Central memory CD8-positive, alpha-beta T cell (primary cell): Measurements from ENCODE around the gene CXCL5.

ENCODE experiments used
- ATAC-seq: fragments of 150-1000 bp; cut with Tn5 transposase; replicated peaks from 2 replicates; pipeline ENCODE4 v1.10.0; 2022; ENCODE audit warnings: mild to moderate bottlenecking, moderate FRiP score, moderate number of reproducible peaks; ENCODE audit not compliant: poor library complexity, severe bottlenecking; ENCODE audit errors: extremely low read depth
- DNase-seq, 2 donors: peaks; one replicate each; pipeline ENCODE4 v3.0.0; 2021; ENCODE audit warnings: low spot score in 2 of 2
- H3K27ac Mint-ChIP-seq: one replicate; pipeline ENCODE4 v1.8.0; 2022; ENCODE audit warnings: low read depth, mild to moderate bottlenecking, moderate library complexity, mixed read lengths
- H3K27me3 Mint-ChIP-seq: one replicate; pipeline ENCODE4 v1.8.0; 2022; ENCODE audit warnings: mixed read lengths
- H3K36me3 Mint-ChIP-seq: one replicate; pipeline ENCODE4 v1.8.0; 2022; ENCODE audit warnings: mild to moderate bottlenecking, moderate library complexity, mixed read lengths; ENCODE audit not compliant: insufficient read depth
- H3K4me1 Mint-ChIP-seq: one replicate; pipeline ENCODE4 v1.8.0; 2022; ENCODE audit warnings: mixed read lengths
- H3K4me3 Mint-ChIP-seq: one replicate; pipeline ENCODE4 v1.8.0; 2022; ENCODE audit warnings: mild to moderate bottlenecking, moderate library complexity, mixed read lengths
- H3K9me3 Mint-ChIP-seq: one replicate; pipeline ENCODE4 v1.8.0; 2022; ENCODE audit warnings: mixed read lengths

CXCL5 gene

GRCh38 chr4:74009307-74009706 is 10.8 kb upstream of the CXCL5 start:
- Mint-ChIP-seq H3K4me1 (no peaks in the 10 kb centered on the region), H3K27ac (no peak overlapping the region)
- no peak for ATAC-seq

GRCh38 chr4:74006009-74006476 is 7.6 kb upstream of the CXCL5 start:
- no peak overlapping the region for H3K4me3 Mint-ChIP-seq
- H3K9me3 Mint-ChIP-seq, result no peaks in the 10 kb centered on the region
- DNase-seq (no peak), ATAC-seq (no peak)
- no peaks in the 10 kb centered on the region for H3K36me3 Mint-ChIP-seq
- H3K27ac Mint-ChIP-seq, result no peak overlapping the region
- no peaks in the 10 kb centered on the region for H3K4me1 Mint-ChIP-seq
- no peaks in the 10 kb centered on the region for H3K27me3 Mint-ChIP-seq

More at GRCh38 chr4:74009307-74009706, 10.8 kb upstream of the CXCL5 start:
- no peaks in the 10 kb centered on the region for H3K27me3 Mint-ChIP-seq
- DNase-seq, result no peak
- no peaks in the 10 kb centered on the region for H3K36me3 Mint-ChIP-seq
- H3K4me3 Mint-ChIP-seq, result no peak overlapping the region
- H3K9me3 Mint-ChIP-seq, result no peaks in the 10 kb centered on the region

GRCh38 chr4:74005528-74005927 is 7.1 kb upstream of the CXCL5 start:
- ATAC-seq, result no peak
- no peaks in the 10 kb centered on the region for H3K27me3 Mint-ChIP-seq
- H3K4me1 Mint-ChIP-seq, result no peaks in the 10 kb centered on the region
- no peaks in the 10 kb centered on the region for H3K36me3 Mint-ChIP-seq
- no peak for DNase-seq
- no peak overlapping the region for H3K4me3 Mint-ChIP-seq
- no peaks in the 10 kb centered on the region for H3K9me3 Mint-ChIP-seq
- H3K27ac Mint-ChIP-seq, result no peak overlapping the region

- Mint-ChIP-seq H3K36me3 (no peaks in the 10 kb centered on the region), H3K27ac (no peak overlapping the region), H3K4me3 (no peak overlapping the region), H3K27me3 (no peaks in the 10 kb centered on the region), H3K4me1 (no peaks in the 10 kb centered on the region), H3K9me3 (no peaks in the 10 kb centered on the region)
- ATAC-seq (no peak), DNase-seq (no peak)
These were observed 6.2 kb upstream of the CXCL5 start for GRCh38 chr4:74004668-74005067.

GRCh38 chr4:74000301-74000700 is 1.8 kb upstream of the CXCL5 start:
- Mint-ChIP-seq H3K9me3 (no peaks in the 10 kb centered on the region), H3K27ac (no peak overlapping the region), H3K4me3 (no peak overlapping the region), H3K36me3 (no peaks in the 10 kb centered on the region), H3K4me1 (no peaks in the 10 kb centered on the region), H3K27me3 (no peaks in the 10 kb centered on the region)
- DNase-seq (no peak), ATAC-seq (no peak)

- no peaks in the 10 kb centered on the region for H3K9me3 Mint-ChIP-seq
These were observed 6.4 kb downstream of the CXCL5 start for GRCh38 chr4:73992050-73992449.

GRCh38 chr4:73991742-73992000 is 6.8 kb downstream of the CXCL5 start:
- Mint-ChIP-seq H3K4me3 (no peak overlapping the region), H3K27ac (no peak overlapping the region), H3K4me1 (no peaks in the 10 kb centered on the region), H3K27me3 (no peaks in the 10 kb centered on the region), H3K9me3 (no peaks in the 10 kb centered on the region), H3K36me3 (no peaks in the 10 kb centered on the region)
- DNase-seq, result no peak
- ATAC-seq, result no peak

More at GRCh38 chr4:73992050-73992449, 6.4 kb downstream of the CXCL5 start:
- Mint-ChIP-seq H3K27ac (no peak overlapping the region), H3K4me3 (no peak overlapping the region), H3K36me3 (no peaks in the 10 kb centered on the region), H3K4me1 (no peaks in the 10 kb centered on the region), H3K27me3 (no peaks in the 10 kb centered on the region)
- ATAC-seq (no peak), DNase-seq (no peak)

- H3K4me1 Mint-ChIP-seq, result no peaks in the 10 kb centered on the region
- H3K27ac Mint-ChIP-seq, result no peak overlapping the region
- no peaks in the 10 kb centered on the region for H3K27me3 Mint-ChIP-seq
- H3K4me3 Mint-ChIP-seq, result no peak overlapping the region
- H3K9me3 Mint-ChIP-seq, result no peaks in the 10 kb centered on the region
- no peaks in the 10 kb centered on the region for H3K36me3 Mint-ChIP-seq
- no peak for DNase-seq
- ATAC-seq, result no peak
These were observed 7.3 kb downstream of the CXCL5 start for GRCh38 chr4:73990988-73991741.

GRCh38 chr4:73989928-73990327 is 8.5 kb downstream of the CXCL5 start:
- DNase-seq (no peak), ATAC-seq (no peak)
- Mint-ChIP-seq H3K27ac (no peak overlapping the region), H3K4me3 (no peak overlapping the region), H3K36me3 (no peaks in the 10 kb centered on the region), H3K4me1 (no peaks in the 10 kb centered on the region), H3K27me3 (no peaks in the 10 kb centered on the region), H3K9me3 (no peaks in the 10 kb centered on the region)

GRCh38 chr4:73989031-73989430 is 9.4 kb downstream of the CXCL5 start:
- no peak overlapping the region for H3K4me3 Mint-ChIP-seq
- no peaks in the 10 kb centered on the region for H3K9me3 Mint-ChIP-seq

GRCh38 chr4:73988061-73988460 is 10.4 kb downstream of the CXCL5 start, which contains the start of gene PPBP:
Gene PPBP (minus strand): TSS chr4:73988190. CDS start chr4:73988103, 87 bp downstream.
- no peak for ATAC-seq
- Mint-ChIP-seq H3K4me1 (no peaks in the 10 kb centered on the region), H3K36me3 (no peaks in the 10 kb centered on the region), H3K27me3 (no peaks in the 10 kb centered on the region), H3K27ac (no peak within 1 kb of the TSS), H3K9me3 (no peaks in the 10 kb centered on the region), H3K4me3 (no peak within 1 kb of the TSS)
- no peak for DNase-seq

More at GRCh38 chr4:73989031-73989430, 9.4 kb downstream of the CXCL5 start:
- Mint-ChIP-seq H3K36me3 (no peaks in the 10 kb centered on the region), H3K27ac (no peak overlapping the region), H3K27me3 (no peaks in the 10 kb centered on the region), H3K4me1 (no peaks in the 10 kb centered on the region)
- DNase-seq (no peak), ATAC-seq (no peak)

- Mint-ChIP-seq H3K27ac (no peak overlapping the region), H3K4me1 (no peaks in the 10 kb centered on the region), H3K27me3 (no peaks in the 10 kb centered on the region), H3K36me3 (no peaks in the 10 kb centered on the region), H3K4me3 (no peak overlapping the region), H3K9me3 (no peaks in the 10 kb centered on the region)
- ATAC-seq (no peak), DNase-seq (no peak)
These were observed 13.0 kb downstream of the CXCL5 start for GRCh38 chr4:73985528-73985852.

- Mint-ChIP-seq H3K4me3 (no peak overlapping the region), H3K27me3 (no peaks in the 10 kb centered on the region), H3K4me1 (no peaks in the 10 kb centered on the region), H3K27ac (no peak overlapping the region), H3K36me3 (no peaks in the 10 kb centered on the region), H3K9me3 (no peaks in the 10 kb centered on the region)
- DNase-seq (no peak), ATAC-seq (no peak)
These were observed 13.5 kb downstream of the CXCL5 start for GRCh38 chr4:73984736-73985527.
